Activated naive CD4-positive, alpha-beta T cell treated with anti-CD3 and anti-CD28 coated beads for 36 hours (primary cell): Measurements from ENCODE around the gene QRFP. TPM values are rescaled to one million over a fixed set of nuclear protein-coding genes. Genes with fewer than 3 reads are reported as not detected.

Experiments used
- CTCF ChIA-PET: fragments of 350-600 bp; sonication (Branson Sonifier 250); formaldehyde crosslinking; loops from one replicate; lab custom pipeline; 2021; ENCODE audit warnings: antibody characterized with exemption; lab: Charles Lee
- DNase-seq: peaks from one replicate; pipeline ENCODE4 v3.0.0-alpha.2; 2020
- H3K27ac Mint-ChIP-seq: one replicate; pipeline ENCODE4 v1.8.0; 2021; ENCODE audit warnings: mild to moderate bottlenecking, mixed read lengths
- H3K27me3 Mint-ChIP-seq: one replicate; pipeline ENCODE4 v1.8.0; 2021; ENCODE audit warnings: low read depth, mixed read lengths
- H3K36me3 Mint-ChIP-seq: one replicate; pipeline ENCODE4 v1.8.0; 2021; ENCODE audit warnings: low read depth, mixed read lengths
- H3K4me1 Mint-ChIP-seq: one replicate; pipeline ENCODE4 v1.8.0; 2021; ENCODE audit warnings: low read depth, mixed read lengths
- H3K4me3 Mint-ChIP-seq: one replicate; pipeline ENCODE4 v1.8.0; 2021; ENCODE audit warnings: mild to moderate bottlenecking, moderate library complexity, mixed read lengths
- H3K9me3 Mint-ChIP-seq: one replicate; pipeline ENCODE4 v1.8.0; 2021; ENCODE audit warnings: mixed read lengths
- intact Hi-C: fragments of 100-400 bp; cut with micrococcal nuclease; formaldehyde crosslinking; loops from one replicate; pipeline ENCODE4 v1.15.1; 2023
- total RNA-seq, 2 experiments: library from RNA; stranded (reverse); gene quantifications; one replicate each; pipeline ENCODE4 v1.2.3, GENCODE V29; 2021

QRFP gene
- total RNA-seq, 2 experiments from 2014 or later = not detected

DNA sequence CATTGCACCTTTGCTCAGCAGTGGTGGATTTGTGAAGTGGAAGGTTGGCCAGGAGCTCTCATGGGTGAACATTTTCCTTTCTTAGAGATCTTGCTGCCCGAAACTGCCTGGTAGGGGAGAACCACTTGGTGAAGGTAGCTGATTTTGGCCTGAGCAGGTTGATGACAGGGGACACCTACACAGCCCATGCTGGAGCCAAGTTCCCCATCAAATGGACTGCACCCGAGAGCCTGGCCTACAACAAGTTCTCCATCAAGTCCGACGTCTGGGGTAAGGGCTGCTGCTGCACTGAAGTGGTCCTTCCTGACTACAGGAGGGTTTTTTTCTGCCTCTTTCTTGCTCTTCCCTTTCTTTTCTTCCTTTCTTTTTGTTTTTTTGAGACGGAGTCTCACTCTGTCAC is 21.8 kb downstream of the QRFP start:
- no peak for DNase-seq
- Mint-ChIP-seq H3K27me3 (no peaks in the 10 kb centered on the region), H3K4me1 (no peaks in the 10 kb centered on the region), H3K9me3 (no peaks in the 10 kb centered on the region), H3K36me3 (peaks cover 19% of the 10 kb centered on the region), H3K27ac (no peak overlapping the region), H3K4me3 (no peak overlapping the region)
- intact Hi-C loops = loop anchor here (5.0 kb wide), 1 partner anchor 123 kb away; no protein-coding TSS in a partner anchor
- CTCF ChIA-PET = no interaction called here

DNA sequence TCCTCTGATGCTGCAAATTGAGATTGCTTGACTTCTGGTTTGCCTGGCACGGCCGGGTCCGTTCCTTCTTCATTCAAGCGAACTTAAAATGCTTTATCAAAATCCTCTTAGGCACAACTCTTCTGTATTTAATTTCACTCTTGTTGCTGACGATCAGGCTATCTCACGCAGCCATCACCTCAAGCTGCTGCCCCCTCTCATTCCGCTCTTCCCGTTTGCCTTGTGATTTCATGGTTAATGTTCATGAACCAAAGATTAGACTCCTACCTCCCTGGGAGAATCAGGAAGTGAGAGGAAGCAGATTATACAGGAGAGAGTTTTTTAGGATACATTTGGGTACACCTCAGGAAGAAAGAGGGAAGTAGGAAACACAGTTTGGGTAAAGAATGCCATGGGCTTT is 22.6 kb downstream of the QRFP start:
- H3K9me3 Mint-ChIP-seq = no peaks in the 10 kb centered on the region
- no peaks in the 10 kb centered on the region for H3K27me3 Mint-ChIP-seq
- H3K4me3 Mint-ChIP-seq = no peak overlapping the region
- no peaks in the 10 kb centered on the region for H3K4me1 Mint-ChIP-seq
- DNase-seq = no peak
- CTCF ChIA-PET = no interaction called here
- H3K36me3 Mint-ChIP-seq = peaks cover 14% of the 10 kb centered on the region
- no peak overlapping the region for H3K27ac Mint-ChIP-seq
- intact Hi-C loops = loop anchor here (5.0 kb wide), 1 partner anchor 123 kb away; no protein-coding TSS in a partner anchor

DNA sequence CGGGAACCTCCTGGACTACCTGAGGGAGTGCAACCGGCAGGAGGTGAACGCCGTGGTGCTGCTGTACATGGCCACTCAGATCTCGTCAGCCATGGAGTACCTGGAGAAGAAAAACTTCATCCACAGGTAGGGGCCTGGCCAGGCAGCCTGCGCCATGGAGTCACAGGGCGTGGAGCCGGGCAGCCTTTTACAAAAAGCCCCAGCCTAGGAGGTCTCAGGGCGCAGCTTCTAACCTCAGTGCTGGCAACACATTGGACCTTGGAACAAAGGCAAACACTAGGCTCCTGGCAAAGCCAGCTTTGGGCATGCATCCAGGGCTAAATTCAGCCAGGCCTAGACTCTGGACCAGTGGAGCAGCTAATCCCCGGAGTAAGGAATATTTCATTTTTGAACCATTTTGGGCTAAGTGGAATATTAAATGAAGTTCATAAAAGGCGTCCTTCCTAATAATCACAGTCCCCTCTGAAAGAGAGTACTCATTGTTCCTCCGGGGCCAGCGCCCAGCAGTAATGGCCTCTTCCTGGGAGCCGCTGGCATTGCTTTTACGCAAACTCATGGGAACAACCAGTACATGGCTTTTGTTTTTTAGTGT is 23.6 kb downstream of the QRFP start:
- Mint-ChIP-seq H3K4me3 (no peak overlapping the region), H3K9me3 (no peaks in the 10 kb centered on the region), H3K27me3 (no peaks in the 10 kb centered on the region), H3K4me1 (no peaks in the 10 kb centered on the region), H3K36me3 (peaks cover 10% of the 10 kb centered on the region), H3K27ac (no peak overlapping the region)
- CTCF ChIA-PET = no interaction called here
- no peak for DNase-seq
- intact Hi-C loops = loop anchor here (5.0 kb wide), 1 partner anchor 124 kb away; no protein-coding TSS in a partner anchor

DNA sequence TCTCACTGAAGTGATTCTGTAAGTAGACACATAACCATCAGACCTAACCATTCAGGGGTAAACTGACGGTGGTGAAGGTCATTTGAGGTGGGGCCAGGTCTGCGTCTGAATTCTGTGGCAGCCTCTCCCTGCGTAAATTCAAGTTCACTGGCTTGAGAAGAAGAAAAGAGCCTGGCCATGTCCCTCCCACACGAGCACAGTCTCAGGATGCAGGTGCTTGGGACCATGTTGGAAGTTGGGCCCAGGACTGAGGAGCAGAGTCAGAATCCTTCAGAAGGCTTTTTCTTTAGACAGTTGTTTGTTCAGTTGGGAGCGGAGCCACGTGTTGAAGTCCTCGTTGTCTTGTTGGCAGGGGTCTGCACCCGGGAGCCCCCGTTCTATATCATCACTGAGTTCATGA is 24.1 kb downstream of the QRFP start:
- intact Hi-C loops = loop anchor here (5.0 kb wide), 1 partner anchor 125 kb away; no protein-coding TSS in a partner anchor
- Mint-ChIP-seq H3K4me3 (no peak overlapping the region), H3K36me3 (peaks cover 10% of the 10 kb centered on the region), H3K4me1 (no peaks in the 10 kb centered on the region), H3K27ac (no peak overlapping the region), H3K27me3 (no peaks in the 10 kb centered on the region), H3K9me3 (no peaks in the 10 kb centered on the region)
- CTCF ChIA-PET = no interaction called here
- DNase-seq = no peak

DNA sequence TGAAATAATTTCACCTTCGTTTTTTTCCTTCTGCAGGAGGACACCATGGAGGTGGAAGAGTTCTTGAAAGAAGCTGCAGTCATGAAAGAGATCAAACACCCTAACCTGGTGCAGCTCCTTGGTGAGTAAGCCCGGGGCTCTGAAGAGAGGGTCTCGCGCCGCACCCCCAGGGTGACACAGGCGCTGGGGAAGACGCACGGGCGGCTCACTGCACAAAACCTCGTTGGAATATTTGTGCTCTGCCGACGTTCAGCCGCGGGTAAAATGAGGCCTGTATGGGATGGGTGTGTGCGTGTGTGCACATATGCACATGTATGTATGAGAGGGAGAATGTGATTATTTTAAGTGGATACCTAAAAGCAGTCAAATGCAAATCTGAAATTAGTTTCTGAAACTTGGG is 24.5 kb downstream of the QRFP start:
- H3K27ac Mint-ChIP-seq = no peak overlapping the region
- CTCF ChIA-PET = no interaction called here
- intact Hi-C loops = loop anchor here (5.0 kb wide), 1 partner anchor 125 kb away; no protein-coding TSS in a partner anchor
- no peaks in the 10 kb centered on the region for H3K27me3 Mint-ChIP-seq
- no peak overlapping the region for H3K4me3 Mint-ChIP-seq
- H3K9me3 Mint-ChIP-seq = no peaks in the 10 kb centered on the region
- DNase-seq = no peak
- peaks cover 10% of the 10 kb centered on the region for H3K36me3 Mint-ChIP-seq
- no peaks in the 10 kb centered on the region for H3K4me1 Mint-ChIP-seq

DNA sequence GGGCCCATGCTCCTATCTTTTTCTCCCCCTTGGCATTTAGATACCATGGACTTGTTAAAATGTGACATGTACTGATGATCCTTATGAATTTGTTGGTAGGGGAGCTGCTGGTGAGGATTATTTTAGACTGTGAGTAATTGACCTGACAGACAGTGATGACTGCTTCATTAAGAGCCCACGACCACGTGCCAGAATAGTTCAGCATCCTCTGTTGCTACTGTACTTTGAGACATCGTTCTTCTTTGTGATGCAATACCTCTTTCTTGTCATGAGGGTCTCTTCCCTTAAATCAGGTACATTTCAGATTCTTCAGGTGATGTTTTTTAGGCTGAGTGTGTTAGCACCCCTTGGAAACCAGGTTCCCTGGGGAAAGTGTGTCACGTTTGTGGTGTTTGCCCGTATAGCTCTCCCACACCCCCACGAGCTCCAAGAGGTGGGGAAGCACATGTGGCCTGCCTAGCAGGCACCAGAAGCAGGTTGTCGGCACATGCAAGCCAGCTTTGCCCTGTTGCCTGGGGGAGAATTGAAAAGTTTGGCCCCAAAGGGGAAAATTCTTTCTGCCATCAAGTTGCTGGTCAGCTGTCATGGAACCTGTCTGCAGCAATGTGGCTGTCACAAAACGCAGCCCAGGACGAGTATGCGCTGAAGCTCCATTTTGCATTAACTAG is 25.1 kb downstream of the QRFP start:
- Mint-ChIP-seq H3K4me3 (no peak overlapping the region), H3K9me3 (no peaks in the 10 kb centered on the region), H3K27ac (no peak overlapping the region), H3K27me3 (no peaks in the 10 kb centered on the region), H3K4me1 (no peaks in the 10 kb centered on the region), H3K36me3 (peaks cover 10% of the 10 kb centered on the region)
- intact Hi-C loops = loop anchor here (5.0 kb wide), 1 partner anchor 126 kb away; no protein-coding TSS in a partner anchor
- CTCF ChIA-PET = no interaction called here
- no peak for DNase-seq

DNA sequence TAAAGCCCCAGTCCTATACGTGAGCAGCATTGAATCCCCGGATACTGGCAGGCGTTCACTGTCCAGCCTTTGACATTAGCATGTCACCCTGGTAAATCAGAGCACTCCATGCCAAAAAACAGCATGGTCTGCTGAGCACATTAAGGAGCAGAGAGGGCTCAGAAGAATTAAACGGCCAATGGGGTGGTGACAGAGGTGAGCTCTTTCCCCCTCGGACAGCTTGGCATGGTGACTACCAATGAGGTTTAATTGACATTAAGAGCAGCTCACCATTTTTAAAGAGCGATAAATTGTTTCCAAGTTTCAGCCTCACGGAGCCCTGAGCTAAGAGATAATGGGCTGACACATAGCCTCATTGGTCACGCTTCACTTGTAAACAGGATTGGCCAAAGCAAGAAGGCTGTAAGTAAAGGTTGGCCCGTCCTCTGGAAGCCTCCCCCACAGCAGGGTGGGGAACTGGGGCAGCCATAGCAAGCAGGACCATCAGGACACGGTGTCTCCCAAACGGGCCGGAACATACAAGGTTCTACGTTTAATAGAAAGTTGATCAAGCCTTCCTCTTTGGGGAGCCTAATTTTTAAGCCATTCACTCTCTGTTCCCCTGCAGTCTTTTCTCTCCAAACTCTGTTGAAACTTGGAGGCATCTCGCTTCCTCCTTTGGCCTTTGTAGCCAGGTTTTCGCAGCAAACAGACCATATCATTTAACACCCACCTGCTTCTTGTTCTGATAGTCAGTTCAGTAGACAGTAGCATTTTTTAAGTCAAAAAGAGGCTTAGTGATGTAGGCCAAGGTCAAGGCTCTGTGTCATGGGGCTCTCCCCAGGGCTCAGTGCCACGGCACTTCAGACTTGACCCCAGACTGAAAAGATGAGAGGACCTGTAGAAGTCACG is 25.9 kb downstream of the QRFP start:
- no peak for DNase-seq
- CTCF ChIA-PET = interaction anchor here (0.6 to 6.1 kb wide), 8 partner anchors 12 to 176 kb away, joined by 3 to 54 read pairs (median 4); no protein-coding TSS in a partner anchor
- intact Hi-C loops = loop anchor here (5.0 kb wide), 1 partner anchor 127 kb away; no protein-coding TSS in a partner anchor
- Mint-ChIP-seq H3K9me3 (no peaks in the 10 kb centered on the region), H3K27ac (no peak overlapping the region), H3K36me3 (peaks cover 10% of the 10 kb centered on the region), H3K4me3 (no peak overlapping the region), H3K4me1 (no peaks in the 10 kb centered on the region), H3K27me3 (no peaks in the 10 kb centered on the region)

DNA sequence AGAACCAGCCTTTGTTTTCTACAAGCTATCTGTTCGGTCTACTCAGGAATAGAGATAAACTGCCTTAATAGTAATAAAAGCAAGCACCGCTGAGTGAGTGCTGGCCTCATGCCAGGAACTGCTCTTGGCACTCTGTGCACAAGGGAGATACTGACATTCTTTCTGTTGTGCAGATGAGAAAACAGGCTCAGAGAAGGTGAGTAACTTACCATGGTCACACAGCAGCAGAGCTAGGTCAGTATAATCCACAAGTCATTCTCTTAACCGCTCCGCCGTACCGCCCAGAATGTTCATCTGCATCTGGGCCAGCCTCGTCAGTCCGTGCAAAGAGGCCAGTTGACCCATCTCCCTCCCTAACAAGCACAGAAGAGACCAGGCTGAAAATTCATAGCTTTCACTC is 27.4 kb downstream of the QRFP start:
- H3K4me1 Mint-ChIP-seq = no peaks in the 10 kb centered on the region
- CTCF ChIA-PET = interaction anchor here (0.5 to 6.1 kb wide), 8 partner anchors 10 to 178 kb away, joined by 3 to 54 read pairs (median 6); no protein-coding TSS in a partner anchor
- H3K4me3 Mint-ChIP-seq = no peak overlapping the region
- intact Hi-C loops = no loop called here
- no peaks in the 10 kb centered on the region for H3K27me3 Mint-ChIP-seq
- H3K9me3 Mint-ChIP-seq = no peaks in the 10 kb centered on the region
- H3K27ac Mint-ChIP-seq = no peak overlapping the region
- no peak for DNase-seq
- peaks cover 5% of the 10 kb centered on the region for H3K36me3 Mint-ChIP-seq

DNA sequence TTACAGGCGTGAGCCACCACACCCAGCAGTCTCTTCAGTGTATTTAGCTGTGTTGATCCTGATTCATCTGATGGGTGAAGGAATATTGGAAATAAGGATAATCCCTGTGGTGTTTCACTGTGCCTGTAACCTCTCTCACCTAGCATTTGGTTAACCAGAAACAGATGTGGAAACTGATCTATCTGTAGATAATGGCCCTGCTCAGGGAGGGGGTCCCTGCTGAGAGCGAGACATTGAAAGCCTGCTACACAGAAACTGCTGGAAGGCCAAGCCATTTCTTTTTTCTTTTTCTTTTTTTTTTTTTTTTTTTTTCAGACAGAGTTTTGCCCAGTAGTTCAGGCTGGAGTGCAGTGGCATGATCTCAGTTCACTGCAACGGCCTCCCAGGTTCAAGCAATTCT is 28.4 kb downstream of the QRFP start:
- Mint-ChIP-seq H3K4me3 (no peak overlapping the region), H3K9me3 (no peaks in the 10 kb centered on the region), H3K27me3 (no peaks in the 10 kb centered on the region), H3K4me1 (no peaks in the 10 kb centered on the region), H3K27ac (no peak overlapping the region), H3K36me3 (peaks cover under 1% of the 10 kb centered on the region)
- CTCF ChIA-PET = interaction anchor here (2.1 to 6.1 kb wide), 2 partner anchors 96 to 179 kb away, joined by 8 to 54 read pairs; no protein-coding TSS in a partner anchor
- DNase-seq = no peak
- intact Hi-C loops = no loop called here

DNA sequence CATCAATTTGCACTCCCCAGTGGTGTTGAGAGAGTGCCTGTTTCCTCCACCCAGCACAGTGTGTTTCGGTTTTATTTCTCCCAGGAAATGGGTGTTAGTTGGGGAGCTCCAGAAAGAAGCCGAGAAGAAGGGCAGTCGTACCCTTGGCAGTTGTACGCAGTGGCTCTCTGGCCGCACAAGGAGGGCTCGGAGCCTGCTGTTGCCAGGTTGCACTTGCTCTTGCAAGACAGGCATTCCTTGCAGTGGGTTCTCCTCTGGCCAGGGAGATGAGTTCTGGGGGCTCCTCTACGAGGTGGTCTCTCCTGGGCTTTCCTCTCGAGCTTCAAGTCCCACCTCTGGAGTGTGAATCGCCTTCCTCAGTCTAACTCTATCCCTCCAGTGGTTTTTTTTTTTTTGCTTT is 29.1 kb downstream of the QRFP start:
- CTCF ChIA-PET = interaction anchor here (0.6 to 6.1 kb wide), 11 partner anchors 9 to 179 kb away, joined by 3 to 54 read pairs (median 4); partner anchors contain the start of gene ABL1
- Mint-ChIP-seq H3K4me3 (no peak overlapping the region), H3K36me3 (no peaks in the 10 kb centered on the region), H3K4me1 (no peaks in the 10 kb centered on the region), H3K27me3 (no peaks in the 10 kb centered on the region), H3K27ac (no peak overlapping the region), H3K9me3 (no peaks in the 10 kb centered on the region)
- no peak for DNase-seq
- intact Hi-C loops = no loop called here

DNA sequence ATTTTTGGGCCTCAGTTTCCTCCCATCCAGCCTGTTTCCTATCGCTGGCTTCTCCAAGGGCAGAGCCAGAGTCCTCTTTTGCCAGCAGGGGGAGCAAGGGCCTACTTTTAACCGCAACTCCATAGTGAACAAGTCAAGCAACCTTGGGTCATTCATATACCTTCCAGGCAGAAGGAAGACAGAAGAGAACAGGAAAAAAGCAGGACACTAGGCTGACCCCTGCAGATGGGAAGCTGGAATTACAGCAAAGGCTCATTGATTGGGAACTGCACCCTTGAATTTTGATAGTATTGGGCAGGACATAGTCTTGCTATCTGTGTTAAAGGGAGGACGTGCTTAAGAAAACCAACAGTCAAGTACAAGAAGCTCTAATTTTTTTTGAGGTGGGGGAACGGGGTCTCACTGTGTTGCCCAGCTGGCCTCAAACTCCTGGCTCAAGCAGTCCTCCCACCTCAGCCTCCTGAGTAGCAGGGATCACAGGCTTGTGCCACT is 30.1 kb downstream of the QRFP start:
- CTCF ChIA-PET = interaction anchor here (0.6 to 6.1 kb wide), 21 partner anchors 14 to 180 kb away, joined by 3 to 54 read pairs (median 4); partner anchors contain the start of gene ABL1
- H3K27ac Mint-ChIP-seq = no peak overlapping the region
- H3K27me3 Mint-ChIP-seq = no peaks in the 10 kb centered on the region
- DNase-seq = peak; percentile 79
- H3K4me1 Mint-ChIP-seq = no peaks in the 10 kb centered on the region
- H3K36me3 Mint-ChIP-seq = no peaks in the 10 kb centered on the region
- no peak overlapping the region for H3K4me3 Mint-ChIP-seq
- H3K9me3 Mint-ChIP-seq = no peaks in the 10 kb centered on the region
- intact Hi-C loops = loop anchor here (1.0 kb wide), 2 partner anchors 75 to 180 kb away; no protein-coding TSS in a partner anchor
